Prostate gland (tissue), 2 donors: ENCODE data around the gene FRMD4B.

Source experiments
- CTCF ChIP-seq, 4 experiments: fragments of 200-600 bp in 2 of 4; fragments of 450-650 bp in 2 of 4; sonication (generic) in 2 of 4; IDR thresholded peaks; 1 replicate in 3 of 4; 2 replicates in 1 of 4; pipeline ENCODE4 v1.5.1; 2016 to 2019; ENCODE audit warnings: antibody characterized with exemption in 4 of 4, mild to moderate bottlenecking in 2 of 4, moderate library complexity in 2 of 4
- POLR2A ChIP-seq: fragments of 450-650 bp; IDR thresholded peaks from one replicate; pipeline ENCODE4 v1.6.1; 2016; ENCODE audit warnings: antibody characterized with exemption, mild to moderate bottlenecking
- POLR2AphosphoS5 ChIP-seq: sonication (generic); formaldehyde crosslinking; IDR thresholded peaks from one replicate; pipeline ENCODE4 v1.6.1; 2017; ENCODE audit warnings: antibody characterized with exemption

- no peak for TF ChIP-seq POLR2AphosphoS5
- TF ChIP-seq CTCF (IDR thresholded peaks at IDR 0.05), result no peak
- no peak for TF ChIP-seq POLR2A
Observed at GRCh38 chr3:69353503-69353902, 32.4 kb downstream of the FRMD4B start.
